ENCODE measurements around the gene POLG. TPM values are rescaled to one million over a fixed set of nuclear protein-coding genes. Genes with fewer than 3 reads are reported as not detected.

Gene POLG
- total RNA-seq, 1 donor from 2014 or later, result 56.2 TPM

- DNase-seq (ENCODE audit: low spot score), result no peak
Measured at GRCh38 chr15:89356634-89357298, 22.1 kb upstream of the POLG start.

GRCh38 chr15:89353991-89354390, 19.4 kb upstream of the POLG start:
- DNase-seq (ENCODE audit: low spot score), result no peak

- no peak for DNase-seq (ENCODE audit: low spot score)
Measured at GRCh38 chr15:89352476-89352875, 17.9 kb upstream of the POLG start.

GRCh38 chr15:89349206-89349558, 14.6 kb upstream of the POLG start:
- no peak for DNase-seq (ENCODE audit: low spot score)

GRCh38 chr15:89346516-89347231, 12.1 kb upstream of the POLG start:
- DNase-seq (ENCODE audit: low spot score), result no peak

GRCh38 chr15:89345248-89345647, 10.6 kb upstream of the POLG start:
- no peak for DNase-seq (ENCODE audit: low spot score)

- DNase-seq (ENCODE audit: low spot score), result no peak
Measured at GRCh38 chr15:89342840-89343239, 8.2 kb upstream of the POLG start.

- DNase-seq (ENCODE audit: low spot score), result no peak
Measured at GRCh38 chr15:89341316-89342005, 6.8 kb upstream of the POLG start.

GRCh38 chr15:89340573-89340972, 5.9 kb upstream of the POLG start:
- DNase-seq (ENCODE audit: low spot score), result no peak

- no peak for DNase-seq (ENCODE audit: low spot score)
Measured at GRCh38 chr15:89338036-89338435, 3.4 kb upstream of the POLG start.

- DNase-seq (ENCODE audit: low spot score), result peak; percentile 23
Measured at GRCh38 chr15:89335298-89336041, 846 bp upstream of the POLG start.

GRCh38 chr15:89333959-89334509, 590 bp downstream of the POLG start:
- DNase-seq (ENCODE audit: low spot score), result no peak

- DNase-seq (ENCODE audit: low spot score), result no peak
Measured at GRCh38 chr15:89333011-89333860, 1.4 kb downstream of the POLG start.

GRCh38 chr15:89332446-89332845, 2.2 kb downstream of the POLG start:
- no peak for DNase-seq (ENCODE audit: low spot score)

GRCh38 chr15:89330881-89331595, 3.6 kb downstream of the POLG start:
- DNase-seq (ENCODE audit: low spot score), result no peak

- DNase-seq (ENCODE audit: low spot score), result no peak
Measured at GRCh38 chr15:89330119-89330518, 4.5 kb downstream of the POLG start.

GRCh38 chr15:89329329-89330084, 5.1 kb downstream of the POLG start:
- no peak for DNase-seq (ENCODE audit: low spot score)

- DNase-seq (ENCODE audit: low spot score), result no peak
Measured at GRCh38 chr15:89328398-89329254, 6.0 kb downstream of the POLG start.

- DNase-seq (ENCODE audit: low spot score), result no peak
Measured at GRCh38 chr15:89327113-89327512, 7.5 kb downstream of the POLG start.

Measured in mucosa of gallbladder (tissue), 1 donor.